H1 (cell line): ENCODE results near the gene MBD5. TPM values are rescaled to one million over a fixed set of nuclear protein-coding genes. Genes with fewer than 3 reads are reported as not detected.

ENCODE experiments used
- CTCF ChIA-PET: fragments of 300-600 bp; sonication (Branson Sonifier 250); formaldehyde crosslinking; loops from one replicate; lab custom pipeline; 2021; ENCODE audit not compliant: partially characterized antibody; lab: Charles Lee
- POLR2A ChIA-PET: fragments of 300-600 bp; sonication (Branson Sonifier 250); formaldehyde crosslinking; loops from one replicate; lab custom pipeline; 2021; ENCODE audit warnings: inconsistent platforms; ENCODE audit not compliant: partially characterized antibody; lab: Charles Lee
- DNase-seq, 2 experiments: peaks; one replicate each; pipeline versions ENCODE4 v3.0.0 to v3.0.0-alpha.2; 2010 to 2022; ENCODE audit warnings: low spot score in 2 of 2, low read depth in 1 of 2, mixed read lengths in 1 of 2
- FAIRE-seq: peaks from 2 replicates; lab custom pipeline; 2011; peaks lifted over from hg19 to GRCh38; lab: Jason Lieb, UNC
- H2AFZ ChIP-seq: 2 replicates; pipeline ENCODE4 v1.8.1; 2012; ENCODE audit warnings: low read length, inconsistent platforms
- H2AK5ac ChIP-seq: 2 replicates; pipeline ENCODE4 v1.6.1; 2013; ENCODE audit warnings: low read depth, low read length
- H2BK120ac ChIP-seq: replicated peaks from 2 replicates; pipeline ENCODE3; 2013; ENCODE audit warnings: low read depth, low read length, inconsistent platforms
- H2BK12ac ChIP-seq: 2 replicates; pipeline ENCODE4 v1.6.1; 2013; ENCODE audit warnings: low read depth, low read length
- H2BK15ac ChIP-seq: 2 replicates; pipeline ENCODE4 v1.6.1; 2013; ENCODE audit warnings: low read length
- H2BK20ac ChIP-seq: 2 replicates; pipeline ENCODE4 v1.6.1; 2013; ENCODE audit warnings: low read length
- H2BK5ac ChIP-seq: 2 replicates; pipeline ENCODE4 v1.6.1; 2013; ENCODE audit warnings: low read depth, low read length
- H3K14ac ChIP-seq: 2 replicates; pipeline ENCODE4 v1.6.1; 2013; ENCODE audit warnings: inconsistent platforms; ENCODE audit not compliant: insufficient read length
- H3K18ac ChIP-seq: 2 replicates; pipeline ENCODE4 v1.6.1; 2013; ENCODE audit warnings: low read length; ENCODE audit errors: extremely low read depth
- H3K23ac ChIP-seq: 2 replicates; pipeline ENCODE4 v1.6.1; 2013; ENCODE audit warnings: inconsistent platforms; ENCODE audit not compliant: insufficient read length
- H3K23me2 ChIP-seq: 2 replicates; pipeline ENCODE4 v1.6.1; 2013; ENCODE audit warnings: low read depth, low read length
- H3K27ac ChIP-seq: 2 replicates; pipeline ENCODE4 v1.6.1; 2011; ENCODE audit warnings: low read depth, low read length, inconsistent platforms
- H3K27me3 ChIP-seq, 4 experiments: replicated peaks in 1 of 4; 1 replicate in 1 of 4; 2 replicates in 3 of 4; pipeline versions ENCODE4 v1.6.1 to v1.8.1; 2011 to 2013; ENCODE audit warnings: low read length in 3 of 4, mild to moderate bottlenecking in 3 of 4, inconsistent platforms in 2 of 4, mixed read lengths in 2 of 4, moderate library complexity in 1 of 4; ENCODE audit not compliant: control insufficient read depth in 3 of 4, insufficient read depth in 3 of 4; ENCODE audit errors: extremely low read depth in 1 of 4
- H3K36me3 ChIP-seq, 4 experiments: 2 replicates each; pipeline versions ENCODE4 v1.6.1 to v1.8.1; 2011 to 2013; ENCODE audit warnings: mild to moderate bottlenecking in 4 of 4, low read length in 3 of 4, moderate library complexity in 2 of 4, control low read depth in 1 of 4, inconsistent platforms in 1 of 4; ENCODE audit not compliant: insufficient read depth in 4 of 4, control insufficient read depth in 2 of 4
- H3K4ac ChIP-seq: replicated peaks from 2 replicates; pipeline ENCODE3; 2013; ENCODE audit warnings: low read length, low read depth, mixed read lengths, inconsistent platforms; ENCODE audit not compliant: insufficient read length
- H3K4me1 ChIP-seq, 4 experiments: replicated peaks in 1 of 4; 1 replicate in 1 of 4; 2 replicates in 3 of 4; pipeline versions ENCODE4 v1.6.1 to v1.8.1; 2011 to 2013; ENCODE audit warnings: low read length in 3 of 4, inconsistent platforms in 2 of 4, mixed read lengths in 1 of 4; ENCODE audit not compliant: insufficient read depth in 4 of 4, control insufficient read depth in 3 of 4
- H3K4me2 ChIP-seq, 2 experiments: 2 replicates each; pipeline versions ENCODE4 v1.6.1 to v1.8.1; 2011 to 2013; ENCODE audit warnings: low read depth in 2 of 2, low read length in 2 of 2, control low read depth in 1 of 2, inconsistent platforms in 1 of 2, mild to moderate bottlenecking in 1 of 2; ENCODE audit not compliant: insufficient read depth in 1 of 2
- H3K4me3 ChIP-seq, 4 experiments: fragments of 200-600, 300-600 bp in 1 of 4; sonication (generic), shearing (Covaris generic), sonication (Bioruptor Twin) in 1 of 4; 2 replicates each; pipeline versions ENCODE4 v1.5.1 to v1.8.1; 2011 to 2016; ENCODE audit warnings: low read length in 4 of 4, low read depth in 3 of 4, control low read depth in 2 of 4, inconsistent platforms in 2 of 4, mild to moderate bottlenecking in 2 of 4, mixed read lengths in 1 of 4, moderate library complexity in 1 of 4; ENCODE audit not compliant: insufficient read depth in 2 of 4; ENCODE audit errors: extremely low read depth in 1 of 4
- H3K56ac ChIP-seq: replicated peaks from 2 replicates; pipeline ENCODE3; 2013; ENCODE audit warnings: low read depth, mild to moderate bottlenecking, mixed read lengths, low read length, inconsistent platforms; ENCODE audit not compliant: insufficient read length
- H3K79me1 ChIP-seq: 2 replicates; pipeline ENCODE4 v1.6.1; 2013; ENCODE audit warnings: low read depth, low read length, control low read depth
- H3K79me2 ChIP-seq, 2 experiments: 2 replicates each; pipeline versions ENCODE4 v1.6.1 to v1.8.1; 2012 to 2013; ENCODE audit warnings: low read length in 2 of 2, mild to moderate bottlenecking in 2 of 2, inconsistent platforms in 1 of 2; ENCODE audit not compliant: insufficient read depth in 2 of 2, control insufficient read depth in 1 of 2
- H3K9ac ChIP-seq, 4 experiments: replicated peaks in 1 of 4; 1 replicate in 1 of 4; 2 replicates in 3 of 4; pipeline versions ENCODE4 v1.6.1 to v1.8.1; 2011 to 2013; ENCODE audit warnings: low read depth in 3 of 4, low read length in 3 of 4, control low read depth in 2 of 4, mild to moderate bottlenecking in 2 of 4, moderate library complexity in 2 of 4, inconsistent platforms in 1 of 4; ENCODE audit errors: extremely low read depth in 1 of 4
- H3K9me3 ChIP-seq, 2 experiments: 2 replicates each; pipeline versions ENCODE4 v1.6.1 to v1.8.1; 2012 to 2013; ENCODE audit warnings: mild to moderate bottlenecking in 2 of 2, moderate library complexity in 2 of 2, control low read depth in 1 of 2, inconsistent platforms in 1 of 2, low read depth in 1 of 2, low read length in 1 of 2, mixed read lengths in 1 of 2; ENCODE audit not compliant: insufficient read depth in 2 of 2
- H4K20me1 ChIP-seq, 2 experiments: replicated peaks in 1 of 2; 2 replicates each; pipeline versions ENCODE3 to v1.8.1; 2011 to 2013; ENCODE audit warnings: inconsistent platforms in 2 of 2, low read length in 2 of 2, mild to moderate bottlenecking in 1 of 2; ENCODE audit not compliant: insufficient read depth in 2 of 2, control insufficient read depth in 1 of 2
- H4K5ac ChIP-seq: 2 replicates; pipeline ENCODE4 v1.6.1; 2013; ENCODE audit warnings: low read length, low read depth, mixed read lengths, inconsistent platforms; ENCODE audit not compliant: insufficient read length
- H4K8ac ChIP-seq: 2 replicates; pipeline ENCODE4 v1.8.0; 2013; ENCODE audit warnings: mild to moderate bottlenecking, moderate library complexity, low read length, inconsistent platforms; ENCODE audit not compliant: insufficient read depth; ENCODE audit errors: extremely low read depth
- H4K91ac ChIP-seq: replicated peaks from 2 replicates; pipeline ENCODE3; 2013; ENCODE audit warnings: low read length, mixed read lengths, inconsistent platforms; ENCODE audit not compliant: insufficient read length
- RAD21 ChIP-seq, 2 experiments: IDR thresholded peaks in 1 of 2; conservative IDR thresholded peaks in 1 of 2; 2 replicates each; pipeline ENCODE4 v1.6.1; 2011; ENCODE audit warnings: low read depth in 2 of 2, low read length in 2 of 2, improper control_type of control experiment in 1 of 2, inconsistent platforms in 1 of 2, mild to moderate bottlenecking in 1 of 2, moderate library complexity in 1 of 2
- SUZ12 ChIP-seq: fragments of 200-600 bp; sonication (generic); IDR thresholded peaks from 2 replicates; pipeline ENCODE4 v1.6.1; 2012; ENCODE audit warnings: mild to moderate bottlenecking, inconsistent platforms, low read length, moderate library complexity, mixed read lengths
- polyA plus RNA-seq, 7 experiments: library from polyadenylated mRNA; depleted of rRNA in 3 of 7; stranded (reverse) in 5 of 7; unstranded in 2 of 7; fragments of >200 nt in 5 of 7; fragments of 200-250 nt in 2 of 7; gene quantifications; 1 replicate in 5 of 7; 2 replicates in 1 of 7; 4 replicates in 1 of 7; pipeline versions ENCODE4 v1.2.1 to v1.2.3, GENCODE V29; 2011 to 2013; ENCODE audit warnings: missing spikeins in 2 of 7, mixed read lengths in 2 of 7
- total RNA-seq: library from RNA; stranded (reverse); fragmentation: NEBNext Ultra II Directional; extraction: Animal tissue kit (Norgen Biotek cat#: 25700); gene quantifications from 2 replicates; pipeline ENCODE4 v1.2.1, GENCODE V29; 2021

The MBD5 gene
- total and polyA plus RNA-seq, 2 of the 8 experiments (the other 6 are each of a cell fraction or from before 2014, with no cell fraction given) = 9.7 to 29.4 TPM

- H3K4me1 ChIP-seq = no peaks in the 10 kb centered on the region
- H2BK15ac ChIP-seq = no peak overlapping the region
- DNase-seq (no peak), FAIRE-seq (no peak)
- no peak overlapping the region for H3K4me3 ChIP-seq
- H4K91ac ChIP-seq = no peak overlapping the region
- H3K4ac ChIP-seq = no peak overlapping the region
- H3K23me2 ChIP-seq = no peaks in the 10 kb centered on the region
- no peak overlapping the region for H3K56ac ChIP-seq
- no peak overlapping the region for H2AFZ ChIP-seq
- no peaks in the 10 kb centered on the region for H3K27me3 ChIP-seq
- CTCF ChIA-PET = interaction anchor here (0.7 to 1.7 kb wide), 3 partner anchors 107 to 1777 kb away, joined by 3 to 5 read pairs (median 3); no protein-coding TSS in a partner anchor
- H4K8ac ChIP-seq = no peak overlapping the region
- POLR2A ChIA-PET = no interaction called here
- no peaks in the 10 kb centered on the region for H3K79me1 ChIP-seq
- H2BK5ac ChIP-seq = no peak overlapping the region
- H3K9me3 ChIP-seq = no peaks in the 10 kb centered on the region; a peak in 1 of 4 replicates
- no peak overlapping the region for H3K18ac ChIP-seq
- H3K79me2 ChIP-seq = no peaks in the 10 kb centered on the region
- no peak overlapping the region for H2BK120ac ChIP-seq
- H2BK20ac ChIP-seq = no peak overlapping the region
- no peaks in the 10 kb centered on the region for H3K36me3 ChIP-seq
- H2BK12ac ChIP-seq = no peak overlapping the region
- no peak overlapping the region for H3K23ac ChIP-seq
- TF ChIP-seq RAD21 (IDR thresholded peaks at IDR 0.05 in 1 of 2, conservative IDR thresholded peaks at IDR 0.05 in 1 of 2; ENCODE audit: low read depth in 2 of 2, low read length in 2 of 2) (0 out of 4 replicates have a peak, but pooled peaks of 1 of the 2 experiments have one; percentile 4), SUZ12 (no peak)
- no peak overlapping the region for H3K4me2 ChIP-seq
- no peaks in the 10 kb centered on the region for H4K20me1 ChIP-seq
- H3K27ac ChIP-seq = no peak overlapping the region
- H2AK5ac ChIP-seq = no peak overlapping the region
- H3K9ac ChIP-seq = no peak overlapping the region
- H4K5ac ChIP-seq = no peak overlapping the region
- H3K14ac ChIP-seq = no peak overlapping the region
Measured at GRCh38 chr2:148096012-148096411, 75.1 kb downstream of the MBD5 start.
